ENCODE results near the gene SNX6.

GRCh38 chr14:34605461-34605860, 24.5 kb downstream of the SNX6 start:
- no peak for TF ChIP-seq CTCF (IDR thresholded peaks at IDR 0.05 in 2 of 3, conservative IDR thresholded peaks at IDR 0.05 in 1 of 3; ENCODE audit: control insufficient read depth in 2 of 3, extremely low read depth in 1 of 3, insufficient read depth in 1 of 3, low read depth in 3 of 3, low read length in 3 of 3)
- TF ChIP-seq YY1 (IDR thresholded peaks at IDR 0.05; ENCODE audit: low read depth, low read length), result no peak
- TF ChIP-seq FOXK2 (IDR thresholded peaks at IDR 0.05), result no peak
- TF ChIP-seq GABPA (IDR thresholded peaks at IDR 0.05; ENCODE audit: low read depth), result no peak
- no peak for TF ChIP-seq FOS (IDR thresholded peaks at IDR 0.05; ENCODE audit: borderline replicate concordance, extremely low read depth, insufficient read length)
- TF ChIP-seq ETV6 (conservative IDR thresholded peaks at IDR 0.05 in 1 of 2, IDR thresholded peaks at IDR 0.05 in 1 of 2; ENCODE audit: borderline replicate concordance in 1 of 2, low read depth in 1 of 2), result no peak
- no peak for TF ChIP-seq EGR1 (IDR thresholded peaks at IDR 0.05; ENCODE audit: borderline replicate concordance in 1 of 2, low read depth in 2 of 2, low read length in 2 of 2)
